ENCODE data around the gene ELFN1. TPM values are rescaled to one million over a fixed set of nuclear protein-coding genes. Genes with fewer than 3 reads are reported as not detected.

The ELFN1 gene
- total and polyA plus RNA-seq, 9 of the 15 experiments (the other 6 are each of a cell fraction or from before 2014, with no cell fraction given), result 0.04 to 0.64 (median 0.18) TPM; not detected in 2

GRCh38 chr7:1712907-1713501 lies 42.9 kb downstream of the ELFN1 start:
- Histone ChIP-seq H3K79me2 (ENCODE audit: control insufficient read depth, insufficient read depth, low read length) (no peaks in the 10 kb centered on the region), H3K9ac (ENCODE audit: insufficient read depth in 1 of 2, low read depth in 2 of 2, low read length in 2 of 2) (no peak overlapping the region), H4K20me1 (replicated peaks; ENCODE audit: control insufficient read depth, insufficient read depth, low read length) (no peaks in the 10 kb centered on the region; the same call in 1 of the 2 replicates), H3K27ac (ENCODE audit: extremely low read depth, low read depth, low read length) (no peak overlapping the region), H3K4me3 (no peak overlapping the region), H3K4me1 (replicated peaks in 1 of 2; ENCODE audit: control insufficient read depth in 2 of 2, insufficient read depth in 2 of 2, low read length in 2 of 2) (peaks cover 4 to 29% of the 10 kb centered on the region in 2 experiments; a peak in 2 of 5 replicates), H3K36me3 (ENCODE audit: control insufficient read depth, insufficient read depth, low read length) (no peaks in the 10 kb centered on the region), H2AFZ (ENCODE audit: low read depth, low read length) (no peak overlapping the region), H3K4me2 (ENCODE audit: insufficient read depth, low read length) (no peak overlapping the region), H3K9me3 (replicated peaks; ENCODE audit: control insufficient read depth, insufficient read depth, low read depth, low read length) (peaks cover 5% of the 10 kb centered on the region), H3K9me1 (ENCODE audit: control insufficient read depth, insufficient read depth, low read length) (no peaks in the 10 kb centered on the region), H3K27me3 (ENCODE audit: control insufficient read depth in 2 of 2, insufficient read depth in 2 of 2, low read length in 2 of 2) (peaks cover 9 to 45% of the 10 kb centered on the region in 2 experiments; a peak in 4 of 5 replicates)
- DNase-seq (ENCODE audit: extremely low read depth in 1 of 4, low spot score in 3 of 4) (no peak), ATAC-seq (no peak), FAIRE-seq (no peak)
- TF ChIP-seq ZNF707 (CRISPR knock-in tag; conservative IDR thresholded peaks at IDR 0.05), result no peak
- no peak for TF ChIP-seq ERF (CRISPR knock-in tag; IDR thresholded peaks at IDR 0.05)
- TF ChIP-seq PKNOX1 (IDR thresholded peaks at IDR 0.05), result no peak
- 27% methylated on average over 18 of the region's 18 CpGs for WGBS (ENCODE audit: insufficient coverage, low coverage, missing lambda C conversion rate)
- intact Hi-C loops (cut with micrococcal nuclease), result no loop called here
- no TSS peak for BruUV-seq (replicated peaks)
- CTCF ChIA-PET (ENCODE audit: low intra/inter-chr PET ratio), result no interaction called here
- in situ Hi-C loops (cut with MboI), result no loop called here
- POLR2A ChIA-PET, result interaction anchor here (0.6 kb wide), 1 partner anchor 234 kb away, joined by 3 read pairs; no protein-coding TSS in a partner anchor
